H9 (cell line): ENCODE measurements around the gene CFAP43. TPM values are rescaled to one million over a fixed set of nuclear protein-coding genes. Genes with fewer than 3 reads are reported as not detected.

Source experiments
- DNase-seq: peaks from one replicate; pipeline ENCODE4 v3.0.0-alpha.2; 2017
- H2AFZ ChIP-seq: one replicate; pipeline ENCODE4 v1.6.1; 2013; ENCODE audit warnings: mild to moderate bottlenecking, low read length, control low read depth, moderate library complexity
- H2AK5ac ChIP-seq: 2 replicates; pipeline ENCODE4 v1.6.1; 2013; ENCODE audit warnings: low read length, control low read depth, mixed read lengths; ENCODE audit not compliant: insufficient read length
- H2BK120ac ChIP-seq: one replicate; pipeline ENCODE4 v1.6.1; 2013; ENCODE audit warnings: low read depth, mild to moderate bottlenecking, low read length, control low read depth, inconsistent platforms; ENCODE audit not compliant: poor library complexity, severe bottlenecking
- H2BK12ac ChIP-seq: 2 replicates; pipeline ENCODE4 v1.6.1; 2013; ENCODE audit warnings: low read length, control low read depth, mixed read lengths, low read depth; ENCODE audit not compliant: insufficient read length
- H2BK15ac ChIP-seq: 2 replicates; pipeline ENCODE4 v1.6.1; 2013; ENCODE audit warnings: low read depth, low read length, control low read depth
- H2BK20ac ChIP-seq: one replicate; pipeline ENCODE4 v1.6.1; 2013; ENCODE audit warnings: low read depth, mild to moderate bottlenecking, low read length, control low read depth, inconsistent platforms; ENCODE audit not compliant: poor library complexity, severe bottlenecking
- H2BK5ac ChIP-seq: 2 replicates; pipeline ENCODE4 v1.6.1; 2013; ENCODE audit warnings: low read length, control low read depth, mixed read lengths; ENCODE audit not compliant: insufficient read length
- H3K14ac ChIP-seq: 2 replicates; pipeline ENCODE4 v1.6.1; 2013; ENCODE audit warnings: low read length, control low read depth; ENCODE audit not compliant: insufficient read depth
- H3K18ac ChIP-seq: 2 replicates; pipeline ENCODE4 v1.6.1; 2013; ENCODE audit warnings: low read depth, mild to moderate bottlenecking, mixed read lengths, low read length, control low read depth; ENCODE audit not compliant: insufficient read length
- H3K23ac ChIP-seq: 2 replicates; pipeline ENCODE4 v1.6.1; 2013; ENCODE audit warnings: low read length, control low read depth, mixed read lengths, low read depth; ENCODE audit not compliant: insufficient read length
- H3K23me2 ChIP-seq: 2 replicates; pipeline ENCODE4 v1.6.1; 2013; ENCODE audit warnings: low read depth, mild to moderate bottlenecking, mixed read lengths, low read length, control low read depth; ENCODE audit not compliant: insufficient read length, poor library complexity, severe bottlenecking
- H3K27ac ChIP-seq: 2 replicates; pipeline ENCODE4 v1.5.1; 2013; ENCODE audit warnings: low read length, control low read depth, mixed read lengths, low read depth; ENCODE audit not compliant: insufficient read length
- H3K27me3 ChIP-seq: 2 replicates; pipeline ENCODE4 v1.6.1; 2013; ENCODE audit warnings: low read length, control low read depth, inconsistent platforms; ENCODE audit not compliant: insufficient read depth
- H3K4ac ChIP-seq: 2 replicates; pipeline ENCODE4 v1.6.1; 2013; ENCODE audit warnings: low read depth, mild to moderate bottlenecking, control low read depth, inconsistent platforms, low read length, moderate library complexity
- H3K4me1 ChIP-seq: 2 replicates; pipeline ENCODE4 v1.6.1; 2013; ENCODE audit warnings: low read length, control low read depth, inconsistent platforms; ENCODE audit not compliant: insufficient read depth
- H3K4me2 ChIP-seq: 2 replicates; pipeline ENCODE4 v1.6.1; 2013; ENCODE audit warnings: low read length, control low read depth, mixed read lengths; ENCODE audit not compliant: insufficient read length, insufficient read depth
- H3K56ac ChIP-seq: 2 replicates; pipeline ENCODE4 v1.6.1; 2013; ENCODE audit warnings: low read depth, mild to moderate bottlenecking, mixed read lengths, low read length, control low read depth; ENCODE audit not compliant: insufficient read length
- H3K79me1 ChIP-seq: 2 replicates; pipeline ENCODE4 v1.6.1; 2013; ENCODE audit warnings: low read depth, mild to moderate bottlenecking, moderate library complexity, low read length, control low read depth, inconsistent platforms; ENCODE audit not compliant: insufficient read depth, poor library complexity, severe bottlenecking
- H3K79me2 ChIP-seq: 2 replicates; pipeline ENCODE4 v1.6.1; 2013; ENCODE audit warnings: low read length, control low read depth, inconsistent platforms; ENCODE audit not compliant: insufficient read depth
- H3K9ac ChIP-seq: 2 replicates; pipeline ENCODE4 v1.6.1; 2013; ENCODE audit warnings: low read length, control low read depth, mixed read lengths; ENCODE audit not compliant: insufficient read length; ENCODE audit errors: extremely low read depth
- H3K9me3 ChIP-seq: one replicate; pipeline ENCODE4 v1.6.1; 2013; ENCODE audit warnings: low read depth, low read length, inconsistent platforms; ENCODE audit not compliant: control insufficient read depth
- H3T11ph ChIP-seq: one replicate; pipeline ENCODE4 v1.6.1; 2013; ENCODE audit warnings: mild to moderate bottlenecking, low read length, control low read depth, inconsistent platforms
- H4K20me1 ChIP-seq: one replicate; pipeline ENCODE4 v1.6.1; 2013; ENCODE audit not compliant: control insufficient read depth, insufficient read length, insufficient read depth
- H4K5ac ChIP-seq: 2 replicates; pipeline ENCODE4 v1.6.1; 2013; ENCODE audit warnings: low read depth, mild to moderate bottlenecking, mixed read lengths, low read length, control low read depth; ENCODE audit not compliant: insufficient read length
- H4K8ac ChIP-seq: replicated peaks from 2 replicates; pipeline ENCODE4 v1.6.1; 2013; ENCODE audit warnings: low read length, control low read depth, mixed read lengths, low read depth; ENCODE audit not compliant: insufficient read length
- H4K91ac ChIP-seq: 2 replicates; pipeline ENCODE4 v1.6.1; 2013; ENCODE audit warnings: low read depth, mild to moderate bottlenecking, moderate library complexity, mixed read lengths, low read length, control low read depth; ENCODE audit not compliant: insufficient read length
- H3K27ac Mint-ChIP-seq, 3 experiments: 2 replicates in 2 of 3; 3 replicates in 1 of 3; pipeline ENCODE4 v1.8.0; 2020 to 2021; ENCODE audit warnings: mixed read lengths in 3 of 3, mild to moderate bottlenecking in 1 of 3, moderate library complexity in 1 of 3
- H3K27me3 Mint-ChIP-seq: 2 replicates; pipeline ENCODE4 v1.8.0; 2021; ENCODE audit warnings: low read depth, mild to moderate bottlenecking, moderate library complexity, mixed read lengths
- H3K36me3 Mint-ChIP-seq, 3 experiments: 2 replicates in 2 of 3; 3 replicates in 1 of 3; pipeline ENCODE4 v1.8.0; 2020 to 2021; ENCODE audit warnings: low read depth in 3 of 3, mixed read lengths in 3 of 3; ENCODE audit not compliant: insufficient read depth in 1 of 3
- H3K4me1 Mint-ChIP-seq, 2 experiments: 2 replicates each; pipeline ENCODE4 v1.8.0; 2020; ENCODE audit warnings: mixed read lengths in 2 of 2
- H3K4me3 Mint-ChIP-seq, 2 experiments: 2 replicates in 1 of 2; 3 replicates in 1 of 2; pipeline ENCODE4 v1.8.0; 2020 to 2021; ENCODE audit warnings: mild to moderate bottlenecking in 2 of 2, mixed read lengths in 2 of 2, moderate library complexity in 1 of 2
- H3K9me3 Mint-ChIP-seq, 2 experiments: 2 replicates in 1 of 2; 3 replicates in 1 of 2; pipeline ENCODE4 v1.8.0; 2020; ENCODE audit warnings: mild to moderate bottlenecking in 2 of 2, mixed read lengths in 2 of 2, moderate library complexity in 1 of 2
- CTCF ChIP-seq: fragments of 200-600 bp; sonication (generic); conservative IDR thresholded peaks from 3 replicates; pipeline ENCODE4 v1.8.0; 2021; ENCODE audit warnings: antibody characterized with exemption, mild to moderate bottlenecking
- total RNA-seq: library from RNA; stranded (reverse); gene quantifications from 2 replicates; pipeline ENCODE4 v1.2.1, GENCODE V29; 2021

CFAP43 gene
- total RNA-seq, 1 experiment from 2014 or later, result 0.26 TPM

- H3K79me1 ChIP-seq, result no peaks in the 10 kb centered on the region
- no peak overlapping the region for H3K4me3 Mint-ChIP-seq
Observed at GRCh38 chr10:104223304-104223703, 8.9 kb downstream of the CFAP43 start.

More at GRCh38 chr10:104223304-104223703, 8.9 kb downstream of the CFAP43 start:
- Histone ChIP-seq H2BK15ac (no peak overlapping the region), H3K23ac (no peak overlapping the region), H3K14ac (no peak overlapping the region), H3T11ph (no peak overlapping the region), H3K4ac (no peak overlapping the region), H4K5ac (no peak overlapping the region), H3K56ac (no peak overlapping the region), H3K79me2 (no peaks in the 10 kb centered on the region), H4K91ac (no peak overlapping the region), H2BK120ac (no peak overlapping the region), H2AK5ac (no peak overlapping the region), H3K18ac (no peak overlapping the region), H3K4me1 (no peaks in the 10 kb centered on the region), H2AFZ (no peak overlapping the region), H3K23me2 (no peaks in the 10 kb centered on the region), H4K8ac (no peak overlapping the region), H3K4me2 (no peak overlapping the region), H2BK20ac (no peak overlapping the region), H2BK12ac (no peak overlapping the region), H4K20me1 (no peaks in the 10 kb centered on the region), H3K9me3 (no peaks in the 10 kb centered on the region), H3K27ac (no peak overlapping the region), H2BK5ac (no peak overlapping the region), H3K9ac (no peak overlapping the region), H3K27me3 (no peaks in the 10 kb centered on the region)
- no peaks in the 10 kb centered on the region; the same call in 1 of the 2 replicates for H3K27me3 Mint-ChIP-seq
- H3K27ac Mint-ChIP-seq, result no peak overlapping the region
- no peak for DNase-seq
- H3K36me3 Mint-ChIP-seq, result no peaks in the 10 kb centered on the region
- H3K4me1 Mint-ChIP-seq, result no peaks in the 10 kb centered on the region
- no peaks in the 10 kb centered on the region for H3K9me3 Mint-ChIP-seq
- no peak for TF ChIP-seq CTCF
